Gastroesophageal sphincter (tissue), 4 donors: ENCODE results near the gene PLA2G4B. TPM values are rescaled to one million over a fixed set of nuclear protein-coding genes. Genes with fewer than 3 reads are reported as not detected.

Experiments
- ATAC-seq: fragments of 150-250 bp; one replicate; pipeline ENCODE4 v1.9.1; 2016; ENCODE audit warnings: mild to moderate bottlenecking, moderate library complexity
- H3K27ac ChIP-seq, 4 donors: fragments of 200-600 bp; sonication (generic) in 3 of 4; 1 replicate in 3 of 4; 2 replicates in 1 of 4; pipeline ENCODE4 v1.5.1; 2016 to 2019
- H3K27me3 ChIP-seq: fragments of 200-600 bp; sonication (generic); one replicate; pipeline ENCODE4 v1.5.1; 2019
- H3K36me3 ChIP-seq, 2 donors: fragments of 200-600 bp; sonication (generic); one replicate each; pipeline ENCODE4 v1.5.1; 2019; ENCODE audit warnings: control low read depth in 1 of 2
- H3K4me1 ChIP-seq, 3 donors: fragments of 200-600 bp; sonication (generic); 1 replicate in 2 of 3; 2 replicates in 1 of 3; pipeline ENCODE4 v1.5.1; 2016 to 2019; ENCODE audit warnings: control low read depth in 2 of 3
- H3K4me3 ChIP-seq, 2 donors: fragments of 200-600 bp; sonication (generic); one replicate each; pipeline ENCODE4 v1.5.1; 2019; ENCODE audit warnings: mild to moderate bottlenecking in 1 of 2, moderate library complexity in 1 of 2
- H3K9me3 ChIP-seq, 3 donors: fragments of 200-600 bp; sonication (generic); one replicate each; pipeline ENCODE4 v1.5.1; 2017 to 2019; ENCODE audit warnings: control low read depth in 2 of 3
- CTCF ChIP-seq, 4 experiments: fragments of 200-600 bp in 2 of 4; fragments of 450-650 bp in 2 of 4; sonication (generic) in 1 of 4; IDR thresholded peaks; one replicate each; pipeline ENCODE4 v1.5.1; 2017 to 2019; ENCODE audit warnings: antibody characterized with exemption in 4 of 4, mild to moderate bottlenecking in 2 of 4, moderate library complexity in 2 of 4
- EP300 ChIP-seq: sonication (generic); formaldehyde crosslinking; IDR thresholded peaks from one replicate; pipeline ENCODE4 v1.6.1; 2017; ENCODE audit warnings: antibody characterized with exemption, mild to moderate bottlenecking
- POLR2A ChIP-seq, 2 donors: fragments of 450-650 bp; IDR thresholded peaks; one replicate each; pipeline ENCODE4 v1.6.1; 2017; ENCODE audit warnings: antibody characterized with exemption in 2 of 2, mild to moderate bottlenecking in 2 of 2, moderate library complexity in 1 of 2
- POLR2AphosphoS5 ChIP-seq: sonication (generic); formaldehyde crosslinking; IDR thresholded peaks from one replicate; pipeline ENCODE4 v1.6.1; 2017; ENCODE audit warnings: antibody characterized with exemption
- WGBS, 2 donors: methylation state at CpG; one replicate each; pipeline ENCODE4 v1.1.5; 2018; ENCODE audit warnings: low coverage in 1 of 2; 5-methylcytosine and 5-hydroxymethylcytosine counted together
- total RNA-seq, 4 donors: library from RNA; depleted of rRNA; stranded (reverse); fragments of >200 nt; gene quantifications; one replicate each; pipeline ENCODE4 v1.1.0, GENCODE V29; 2016

PLA2G4B gene
- total RNA-seq, 4 donors from 2014 or later, result 2.5 to 7.0 (median 3.6) TPM

GRCh38 chr15:41795996-41796856 is 42.4 kb upstream of the PLA2G4B start:
- no peaks in the 10 kb centered on the region for H3K27me3 ChIP-seq
- peaks cover 4 to 69% (median 23%) of the 10 kb centered on the region in 3 donors for H3K4me1 ChIP-seq
- peak overlapping the region in 3 of 4 donors; percentile 53 to 67 (median 55) for H3K27ac ChIP-seq
- no peaks in the 10 kb centered on the region for H3K9me3 ChIP-seq
- H3K4me3 ChIP-seq, result no peak overlapping the region
- WGBS, 2 donors, result 35 to 45% methylated on average over 8 of the region's 10 CpGs
- H3K36me3 ChIP-seq, result peaks cover 0 to 20% of the 10 kb centered on the region in 2 donors
- ATAC-seq, result peak; percentile 22
- no peak for TF ChIP-seq POLR2AphosphoS5
- no peak for TF ChIP-seq EP300
- TF ChIP-seq CTCF (IDR thresholded peaks at IDR 0.05), result no peak
- no peak for TF ChIP-seq POLR2A (IDR thresholded peaks at IDR 0.05)

- Histone ChIP-seq H3K4me1 (peaks cover 0 to 69% (median 17%) of the 10 kb centered on the region in 3 donors), H3K36me3 (peaks cover 0 to 26% of the 10 kb centered on the region in 2 donors), H3K27me3 (no peaks in the 10 kb centered on the region), H3K27ac (peak overlapping the region in 3 of 4 donors; percentile 24 to 55 (median 53)), H3K9me3 (no peaks in the 10 kb centered on the region), H3K4me3 (no peak overlapping the region)
- TF ChIP-seq POLR2A (IDR thresholded peaks at IDR 0.05), result no peak
- TF ChIP-seq CTCF (IDR thresholded peaks at IDR 0.05), result no peak
- no peak for TF ChIP-seq EP300
- no peak for TF ChIP-seq POLR2AphosphoS5
- ATAC-seq, result no peak
- 84 to 85% methylated on average over 5 to 7 of the region's 8 CpGs for WGBS, 2 donors
These were observed 41.3 kb upstream of the PLA2G4B start for GRCh38 chr15:41797201-41797944.

- H3K27ac ChIP-seq, result peak overlapping the region in 3 of 4 donors; percentile 14 to 27 (median 22)
- peaks cover 0 to 64% (median 19%) of the 10 kb centered on the region in 3 donors for H3K4me1 ChIP-seq
- no peak for ATAC-seq
- H3K4me3 ChIP-seq, result no peak overlapping the region
- no peaks in the 10 kb centered on the region for H3K9me3 ChIP-seq
- no peaks in the 10 kb centered on the region for H3K27me3 ChIP-seq
- peaks cover 0 to 26% of the 10 kb centered on the region in 2 donors for H3K36me3 ChIP-seq
- 74 to 76% methylated on average over 4 to 8 of the region's 9 CpGs for WGBS, 2 donors
- TF ChIP-seq CTCF (IDR thresholded peaks at IDR 0.05) (no peak), POLR2AphosphoS5 (no peak), POLR2A (IDR thresholded peaks at IDR 0.05) (no peak), EP300 (no peak)
These were observed 39.8 kb upstream of the PLA2G4B start for GRCh38 chr15:41798607-41799487.

GRCh38 chr15:41799488-41799805 is 39.2 kb upstream of the PLA2G4B start:
- H3K27ac ChIP-seq, result peak overlapping the region in 1 of 4 donors; percentile 27
- no peak overlapping the region for H3K4me3 ChIP-seq
- H3K36me3 ChIP-seq, result peaks cover 0 to 26% of the 10 kb centered on the region in 2 donors
- no peaks in the 10 kb centered on the region for H3K27me3 ChIP-seq
- H3K4me1 ChIP-seq, result peaks cover 0 to 65% (median 25%) of the 10 kb centered on the region in 3 donors
- ATAC-seq, result no peak
- WGBS, 2 donors, result 93% methylated on average over 4 of the region's 5 CpGs; no CpG with 5 or more reads in 1 of the 2 donors
- H3K9me3 ChIP-seq, result no peaks in the 10 kb centered on the region
- TF ChIP-seq POLR2AphosphoS5, result no peak
- TF ChIP-seq POLR2A (IDR thresholded peaks at IDR 0.05), result no peak
- TF ChIP-seq EP300, result no peak
- TF ChIP-seq CTCF (IDR thresholded peaks at IDR 0.05), result no peak
